Measurements from ENCODE around the gene ARHGAP36.

Gene ARHGAP36

DNA sequence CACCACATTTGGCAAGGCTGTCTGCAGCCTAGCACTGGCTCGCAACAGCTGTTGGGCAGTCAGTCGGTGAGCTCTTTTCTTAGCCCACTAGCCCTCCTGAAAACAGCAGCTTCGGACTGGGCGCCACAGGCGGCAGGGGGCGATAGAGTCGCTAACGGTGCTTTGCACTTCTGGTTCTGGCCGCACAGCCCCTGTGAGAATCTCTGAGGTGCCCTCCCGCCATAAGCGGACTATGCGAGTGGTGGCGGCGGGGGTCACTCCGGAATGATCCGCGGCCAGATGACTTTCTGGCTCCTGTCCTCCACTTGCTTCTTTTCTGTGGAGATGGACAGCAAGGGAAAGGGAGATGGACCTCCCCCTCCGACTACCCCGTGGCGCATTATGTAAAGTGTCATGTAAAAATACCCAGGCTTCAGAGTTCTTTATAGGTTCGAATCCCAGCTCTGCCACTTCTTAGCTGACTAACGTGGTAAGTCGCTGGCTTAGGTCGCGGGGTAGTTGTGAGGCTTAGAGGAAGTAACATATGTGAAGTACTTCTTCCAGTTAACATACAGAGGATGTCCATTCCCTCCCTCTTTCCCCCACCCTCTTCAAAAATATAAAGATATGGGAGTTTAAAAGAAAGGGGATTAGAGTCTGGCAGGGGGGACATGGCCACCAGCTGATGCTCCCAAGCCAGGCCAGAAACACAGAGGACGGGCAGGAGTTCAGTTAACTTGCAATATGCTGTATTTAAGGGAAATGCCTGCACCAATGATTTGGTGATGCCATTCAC lies 11.0 kb downstream of the ARHGAP36 start:
- no peak for DNase-seq (ENCODE audit: low read depth in 2 of 2)

DNA sequence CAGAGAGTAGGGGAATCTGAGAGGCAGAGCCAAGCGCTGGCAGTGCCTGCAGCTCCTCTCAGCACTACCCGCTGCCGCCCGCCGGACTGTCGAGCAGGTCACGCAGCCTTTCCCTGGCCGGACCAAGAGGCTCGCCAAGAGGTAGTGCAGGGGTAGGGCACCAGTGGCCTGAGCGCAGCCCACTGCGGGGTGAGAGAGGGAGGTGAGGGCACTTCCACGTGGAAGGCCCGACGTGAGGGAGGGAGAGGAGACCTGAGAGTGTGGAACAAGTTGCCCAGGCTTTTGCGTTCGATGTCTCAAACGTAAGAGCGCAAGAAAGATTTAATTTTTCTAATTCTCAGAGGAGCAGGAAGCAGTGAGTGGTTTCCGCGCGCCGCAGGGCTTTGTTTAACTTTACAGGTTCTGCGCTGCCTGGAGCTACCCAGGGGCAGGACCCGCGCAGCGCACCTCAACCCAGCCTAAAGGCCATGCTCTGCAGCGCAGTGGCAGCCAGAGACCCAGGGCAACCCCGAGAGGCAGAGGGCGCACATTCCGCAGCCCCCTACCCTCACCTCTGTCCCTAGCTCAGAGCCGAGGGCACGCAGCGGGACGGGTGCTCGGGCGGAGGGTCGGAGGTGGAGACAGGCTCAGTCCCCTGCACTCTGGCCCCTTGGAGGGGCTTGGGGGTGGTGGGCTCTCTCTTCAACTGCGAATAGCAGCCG lies 14.9 kb downstream of the ARHGAP36 start:
- DNase-seq (ENCODE audit: low read depth in 2 of 2): no peak

GRCh38 chrX:131073607-131074006 lies 15.5 kb downstream of the ARHGAP36 start:
- DNase-seq (ENCODE audit: low read depth in 2 of 2): no peak

GRCh38 chrX:131081772-131082740 lies 23.9 kb downstream of the ARHGAP36 start:
- no peak for DNase-seq (ENCODE audit: low read depth in 2 of 2)

DNA sequence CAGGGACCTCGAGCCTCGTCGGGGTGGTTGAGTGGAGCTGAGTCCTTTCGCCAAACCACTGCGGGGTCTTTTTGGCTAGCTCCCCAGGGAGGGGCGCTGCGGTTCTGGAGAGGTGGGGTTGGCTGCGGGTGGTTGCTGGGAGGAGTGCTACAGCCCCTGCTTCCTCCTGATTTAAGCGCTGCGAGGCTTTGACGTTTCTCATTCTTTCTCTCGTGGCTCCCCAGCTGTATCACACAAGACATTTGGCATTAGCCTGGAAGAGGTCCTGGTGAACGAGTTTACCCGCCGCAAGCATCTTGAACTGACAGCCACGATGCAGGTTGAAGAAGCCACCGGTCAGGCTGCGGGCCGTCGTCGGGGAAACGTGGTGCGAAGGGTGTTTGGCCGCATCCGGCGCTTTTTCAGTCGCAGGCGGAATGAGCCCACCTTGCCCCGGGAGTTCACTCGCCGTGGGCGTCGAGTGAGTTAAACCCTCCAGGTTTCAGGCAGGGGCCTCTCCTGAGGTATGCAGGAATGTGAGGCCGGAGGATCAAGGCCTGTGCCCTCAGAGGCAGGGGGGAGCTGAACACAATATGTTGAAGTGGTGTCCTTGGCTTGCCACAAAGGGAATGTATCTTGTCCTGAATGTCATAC lies 25.5 kb downstream of the ARHGAP36 start:
- no peak for DNase-seq (ENCODE audit: low read depth in 2 of 2)

DNA sequence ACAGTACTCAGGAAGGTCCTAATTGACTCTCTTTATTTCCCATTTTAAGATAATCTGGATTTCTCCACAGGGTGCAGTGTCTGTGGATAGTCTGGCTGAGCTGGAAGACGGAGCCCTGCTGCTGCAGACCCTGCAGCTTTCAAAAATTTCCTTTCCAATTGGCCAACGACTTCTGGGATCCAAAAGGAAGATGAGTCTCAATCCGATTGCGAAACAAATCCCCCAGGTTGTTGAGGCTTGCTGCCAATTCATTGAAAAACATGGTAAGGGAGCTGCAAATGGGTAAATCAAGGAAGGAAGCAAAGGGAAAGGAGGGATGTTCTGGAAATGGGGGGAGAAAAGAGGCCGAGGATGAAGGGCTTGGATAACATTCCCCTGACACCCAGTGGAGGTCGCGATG lies 26.0 kb downstream of the ARHGAP36 start:
- DNase-seq (ENCODE audit: low read depth in 2 of 2): no peak

- DNase-seq (ENCODE audit: low read depth in 2 of 2): no peak
Measured at GRCh38 chrX:131136776-131137175, 78.6 kb downstream of the ARHGAP36 start.

GRCh38 chrX:131139072-131139471 lies 80.9 kb downstream of the ARHGAP36 start:
- no peak for DNase-seq (ENCODE audit: low read depth in 2 of 2)

All from stimulated activated CD8-positive, alpha-beta memory T cell treated with anti-CD3 and anti-CD28 coated beads, Interleukin-7, amount 100 ng/mL, for 1 hour (primary cell).